Neural crest cell (in vitro differentiated cells): ENCODE data around the gene SPACA4. TPM values are rescaled to one million over a fixed set of nuclear protein-coding genes. Genes with fewer than 3 reads are reported as not detected.

Source experiments
- DNase-seq: peaks from one replicate; pipeline ENCODE4 v3.0.0; 2021; ENCODE audit warnings: low read depth, mixed read lengths, low spot score
- H3K27ac Mint-ChIP-seq: one replicate; pipeline ENCODE4 v1.8.0; 2021; ENCODE audit warnings: mild to moderate bottlenecking, mixed read lengths; ENCODE audit not compliant: unreplicated experiment
- H3K27me3 Mint-ChIP-seq: 2 replicates; pipeline ENCODE4 v1.8.0; 2021; ENCODE audit warnings: low read depth, mild to moderate bottlenecking, mixed read lengths
- H3K36me3 Mint-ChIP-seq: 2 replicates; pipeline ENCODE4 v1.8.0; 2021; ENCODE audit warnings: low read depth, mild to moderate bottlenecking, mixed read lengths
- H3K4me1 Mint-ChIP-seq: 2 replicates; pipeline ENCODE4 v1.8.0; 2021; ENCODE audit warnings: mixed read lengths
- H3K4me3 Mint-ChIP-seq: one replicate; pipeline ENCODE4 v1.8.0; 2021; ENCODE audit warnings: mild to moderate bottlenecking, mixed read lengths
- H3K9me3 Mint-ChIP-seq: 2 replicates; pipeline ENCODE4 v1.8.0; 2021; ENCODE audit warnings: mixed read lengths
- CTCF ChIP-seq: fragments of 200-600 bp; sonication (generic); conservative IDR thresholded peaks from 2 replicates; pipeline ENCODE4 v1.5.0; 2021; ENCODE audit warnings: antibody characterized with exemption, mild to moderate bottlenecking
- total RNA-seq: library from RNA; stranded (reverse); gene quantifications from 2 replicates; pipeline ENCODE4 v1.2.1, GENCODE V29; 2021

Gene SPACA4
- total RNA-seq, 1 donor from 2014 or later: not detected

- Mint-ChIP-seq H3K4me1 (peaks cover 24% of the 10 kb centered on the region), H3K9me3 (no peaks in the 10 kb centered on the region), H3K4me3 (no peak overlapping the region), H3K27ac (no peak overlapping the region), H3K36me3 (no peaks in the 10 kb centered on the region), H3K27me3 (peaks cover 6% of the 10 kb centered on the region)
- no peak for TF ChIP-seq CTCF
- no peak for DNase-seq
Observed at GRCh38 chr19:48648134-48648533, 41.6 kb downstream of the SPACA4 start.

- no peaks in the 10 kb centered on the region for H3K36me3 Mint-ChIP-seq
- H3K9me3 Mint-ChIP-seq: no peaks in the 10 kb centered on the region
- DNase-seq: no peak
- no peak overlapping the region for H3K27ac Mint-ChIP-seq
- no peak overlapping the region for H3K4me3 Mint-ChIP-seq
- no peak for TF ChIP-seq CTCF
- H3K27me3 Mint-ChIP-seq: no peaks in the 10 kb centered on the region
- H3K4me1 Mint-ChIP-seq: peaks cover 9% of the 10 kb centered on the region
Observed at GRCh38 chr19:48650974-48651682, 44.6 kb downstream of the SPACA4 start.

- Mint-ChIP-seq H3K4me1 (peaks cover 8% of the 10 kb centered on the region), H3K27me3 (no peaks in the 10 kb centered on the region), H3K9me3 (no peaks in the 10 kb centered on the region), H3K4me3 (no peak overlapping the region), H3K27ac (no peak overlapping the region), H3K36me3 (no peaks in the 10 kb centered on the region)
- no peak for DNase-seq
- no peak for TF ChIP-seq CTCF
Observed at GRCh38 chr19:48651683-48652048, 45.1 kb downstream of the SPACA4 start.

- Mint-ChIP-seq H3K9me3 (no peaks in the 10 kb centered on the region), H3K27me3 (no peaks in the 10 kb centered on the region), H3K4me3 (no peak overlapping the region), H3K36me3 (no peaks in the 10 kb centered on the region), H3K4me1 (peaks cover 4% of the 10 kb centered on the region), H3K27ac (no peak overlapping the region)
- DNase-seq: no peak
- TF ChIP-seq CTCF: no peak
Observed at GRCh38 chr19:48654299-48655059, 47.9 kb downstream of the SPACA4 start.

- Mint-ChIP-seq H3K4me1 (peaks cover 4% of the 10 kb centered on the region), H3K9me3 (peaks cover 4% of the 10 kb centered on the region), H3K4me3 (no peak overlapping the region), H3K27ac (no peak overlapping the region), H3K36me3 (no peaks in the 10 kb centered on the region), H3K27me3 (no peaks in the 10 kb centered on the region)
- TF ChIP-seq CTCF: no peak
- DNase-seq: no peak
Observed at GRCh38 chr19:48656840-48657474, 50.4 kb downstream of the SPACA4 start.

Other genes with a start within 250 kb of the SPACA4 start
- gene TMEM143, start 242.8 kb upstream of the SPACA4 start, total RNA-seq: 6.8 and 8.4 TPM in 2 replicates
- gene SYNGR4, start 242.4 kb upstream of the SPACA4 start, total RNA-seq: not detected in 2 replicates
- gene KDELR1, start 215.2 kb upstream of the SPACA4 start, total RNA-seq: 163 and 172 TPM in 2 replicates
- 0.68 and 0.75 TPM in 2 replicates for gene GRIN2D, start 213.1 kb upstream of the SPACA4 start, total RNA-seq
- 52.1 and 56.1 TPM in 2 replicates for gene GRWD1, start 160.8 kb upstream of the SPACA4 start, total RNA-seq
- gene KCNJ14, start 151.2 kb upstream of the SPACA4 start, total RNA-seq: 1.5 and 2.0 TPM in 2 replicates
- 172 and 196 TPM in 2 replicates for gene CYTH2, start 137.4 kb upstream of the SPACA4 start, total RNA-seq
- gene LMTK3, start 94.9 kb upstream of the SPACA4 start, total RNA-seq: 3.1 and 3.3 TPM in 2 replicates
- gene SULT2B1, start 54.6 kb upstream of the SPACA4 start, total RNA-seq: not detected in 2 replicates
- gene FAM83E, start 8.3 kb downstream of the SPACA4 start, total RNA-seq: 5.9 and 6.1 TPM in 2 replicates
- 1,772 and 1,774 TPM in 2 replicates for gene RPL18, start 12.4 kb downstream of the SPACA4 start, total RNA-seq
- 48.5 and 50.3 TPM in 2 replicates for gene SPHK2, start 12.8 kb downstream of the SPACA4 start, total RNA-seq
- gene DBP, start 30.6 kb downstream of the SPACA4 start, total RNA-seq: 4.9 and 5.2 TPM in 2 replicates
- 11.4 and 13.0 TPM in 2 replicates for gene CA11, start 39.4 kb downstream of the SPACA4 start, total RNA-seq
- gene NTN5, start 66.3 kb downstream of the SPACA4 start, total RNA-seq: 0.50 and 0.75 TPM in 2 replicates
- not detected in 2 replicates for gene FUT2, start 89.2 kb downstream of the SPACA4 start, total RNA-seq
- gene MAMSTR, start 113.0 kb downstream of the SPACA4 start, total RNA-seq: 2.4 and 2.6 TPM in 2 replicates
- 0.59 and 1.0 TPM in 2 replicates for gene RASIP1, start 133.9 kb downstream of the SPACA4 start, total RNA-seq
- gene IZUMO1, start 140.2 kb downstream of the SPACA4 start, total RNA-seq: 0.23 TPM in 1 of 2 replicates, not detected in the other
- 0.51 and 0.59 TPM in 2 replicates for gene FUT1, start 145.9 kb downstream of the SPACA4 start, total RNA-seq
- gene FGF21, start 148.8 kb downstream of the SPACA4 start, total RNA-seq: not detected in 2 replicates
- 40.3 and 40.4 TPM in 2 replicates for gene BCAT2, start 204.3 kb downstream of the SPACA4 start, total RNA-seq
- gene HSD17B14, start 229.7 kb downstream of the SPACA4 start, total RNA-seq: 4.2 and 6.6 TPM in 2 replicates